CD4-positive, CD25-positive, alpha-beta regulatory T cell (primary cell): ENCODE measurements around the gene HIVEP3. TPM values are rescaled to one million over a fixed set of nuclear protein-coding genes. Genes with fewer than 3 reads are reported as not detected.

ENCODE experiments used
- ATAC-seq, 2 donors: fragments of 150-1000 bp; cut with Tn5 transposase; one replicate each; pipeline ENCODE4 v1.10.0; 2021; ENCODE audit warnings: low read depth in 2 of 2, moderate number of reproducible peaks in 2 of 2, moderate library complexity in 1 of 2
- DNase-seq, 3 donors: peaks; one replicate each; pipeline versions ENCODE4 v3.0.0 to v3.0.0-alpha.2; 2012 to 2022; ENCODE audit warnings: mixed read lengths in 1 of 3
- H3K27ac ChIP-seq: one replicate; pipeline ENCODE4 v1.7.0; 2013; ENCODE audit warnings: mild to moderate bottlenecking, low read length; ENCODE audit not compliant: insufficient read depth, poor library complexity, severe bottlenecking
- H3K27me3 ChIP-seq: one replicate; pipeline ENCODE4 v1.7.0; 2013; ENCODE audit warnings: low read length; ENCODE audit not compliant: control insufficient read depth, insufficient read depth
- H3K36me3 ChIP-seq: one replicate; pipeline ENCODE4 v1.7.0; 2013; ENCODE audit warnings: mild to moderate bottlenecking, low read length, moderate library complexity; ENCODE audit not compliant: control insufficient read depth, insufficient read depth
- H3K4me1 ChIP-seq: 2 replicates; pipeline ENCODE4 v1.7.0; 2013; ENCODE audit warnings: mild to moderate bottlenecking, low read length; ENCODE audit not compliant: insufficient read depth, control insufficient read depth, poor library complexity, severe bottlenecking
- H3K4me3 ChIP-seq: one replicate; pipeline ENCODE4 v1.7.0; 2013; ENCODE audit warnings: low read depth, mild to moderate bottlenecking, low read length, moderate library complexity
- H3K9me3 ChIP-seq, 2 experiments: 1 replicate in 1 of 2; 2 replicates in 1 of 2; pipeline ENCODE4 v1.7.0; 2013; ENCODE audit warnings: low read length in 2 of 2, mild to moderate bottlenecking in 1 of 2, moderate library complexity in 1 of 2; ENCODE audit not compliant: control insufficient read depth in 2 of 2
- H3K27ac Mint-ChIP-seq, 3 donors: one replicate each; pipeline ENCODE4 v1.8.0; 2020 to 2022; ENCODE audit warnings: mild to moderate bottlenecking in 3 of 3, mixed read lengths in 3 of 3, moderate library complexity in 2 of 3
- H3K27me3 Mint-ChIP-seq: one replicate; pipeline ENCODE4 v1.8.0; 2022; ENCODE audit warnings: mild to moderate bottlenecking, mixed read lengths
- H3K36me3 Mint-ChIP-seq: one replicate; pipeline ENCODE4 v1.8.0; 2020; ENCODE audit warnings: mixed read lengths
- H3K4me1 Mint-ChIP-seq, 4 donors: one replicate each; pipeline ENCODE4 v1.8.0; 2020 to 2022; ENCODE audit warnings: mixed read lengths in 4 of 4, mild to moderate bottlenecking in 1 of 4
- H3K4me3 Mint-ChIP-seq, 4 donors: one replicate each; pipeline ENCODE4 v1.8.0; 2020 to 2022; ENCODE audit warnings: mild to moderate bottlenecking in 4 of 4, mixed read lengths in 4 of 4, moderate library complexity in 3 of 4
- H3K9me3 Mint-ChIP-seq, 7 donors: one replicate each; pipeline ENCODE4 v1.8.0; 2020 to 2022; ENCODE audit warnings: mixed read lengths in 7 of 7, mild to moderate bottlenecking in 3 of 7, moderate library complexity in 2 of 7
- polyA plus RNA-seq, 4 donors: library from polyadenylated mRNA; unstranded; fragments of 300-500 nt; fragmentation: Illumina TruSeq; gene quantifications; one replicate each; pipeline ENCODE4 v1.2.3, GENCODE V29; 2021
- total RNA-seq: library from RNA; stranded (reverse); gene quantifications from one replicate; pipeline ENCODE4 v1.2.3, GENCODE V29; 2022

HIVEP3 gene
- total and polyA plus RNA-seq, 5 donors from 2014 or later = 3.9 to 17.2 (median 7.5) TPM

- H3K27me3 ChIP-seq = no peaks in the 10 kb centered on the region
- no peak overlapping the region for H3K4me3 Mint-ChIP-seq
- DNase-seq = no peak
- H3K9me3 Mint-ChIP-seq = no peaks in the 10 kb centered on the region
- no peaks in the 10 kb centered on the region for H3K36me3 ChIP-seq
- no peaks in the 10 kb centered on the region for H3K9me3 ChIP-seq
- H3K4me3 ChIP-seq = no peak overlapping the region
- H3K27ac Mint-ChIP-seq = no peak overlapping the region
- peaks cover 20% of the 10 kb centered on the region for H3K4me1 ChIP-seq
- H3K27me3 Mint-ChIP-seq = no peaks in the 10 kb centered on the region
- ATAC-seq = no peak
- no peak overlapping the region for H3K27ac ChIP-seq
- no peaks in the 10 kb centered on the region for H3K36me3 Mint-ChIP-seq
- peaks cover 8 to 38% (median 26%) of the 10 kb centered on the region in 4 donors for H3K4me1 Mint-ChIP-seq
Measured at GRCh38 chr1:41689139-41689538, 229.6 kb downstream of the HIVEP3 start.

- Mint-ChIP-seq H3K9me3 (no peaks in the 10 kb centered on the region), H3K36me3 (no peaks in the 10 kb centered on the region), H3K27ac (peak overlapping the region in 1 of 3 donors; percentile 76), H3K27me3 (no peaks in the 10 kb centered on the region), H3K4me1 (peaks cover 18 to 58% (median 42%) of the 10 kb centered on the region in 4 donors), H3K4me3 (no peak overlapping the region)
- no peaks in the 10 kb centered on the region for H3K27me3 ChIP-seq
- ATAC-seq (no peak), DNase-seq (peak in 1 of 3 donors; percentile 20)
- H3K27ac ChIP-seq = no peak overlapping the region
- H3K4me3 ChIP-seq = no peak overlapping the region
- H3K9me3 ChIP-seq = no peaks in the 10 kb centered on the region
- H3K4me1 ChIP-seq = peaks cover 41% of the 10 kb centered on the region
- H3K36me3 ChIP-seq = no peaks in the 10 kb centered on the region
Measured at GRCh38 chr1:41687007-41687406, 231.7 kb downstream of the HIVEP3 start.

- Mint-ChIP-seq H3K27me3 (no peaks in the 10 kb centered on the region), H3K36me3 (no peaks in the 10 kb centered on the region), H3K27ac (peak overlapping the region in 2 of 3 donors; percentile 59 to 81), H3K9me3 (no peaks in the 10 kb centered on the region), H3K4me1 (peaks cover 18 to 65% (median 43%) of the 10 kb centered on the region in 4 donors), H3K4me3 (peak overlapping the region in 3 of 4 donors; percentile 46 to 68 (median 47))
- peak in 1 of 3 donors; percentile 73 for DNase-seq
- Histone ChIP-seq H3K9me3 (no peaks in the 10 kb centered on the region), H3K4me3 (peak overlapping the region; percentile 13), H3K36me3 (no peaks in the 10 kb centered on the region), H3K27ac (no peak overlapping the region), H3K27me3 (no peaks in the 10 kb centered on the region), H3K4me1 (peaks cover 38% of the 10 kb centered on the region)
- ATAC-seq = peak; percentile 62 to 71
Measured at GRCh38 chr1:41683681-41684500, 234.8 kb downstream of the HIVEP3 start.

- DNase-seq (peak in 1 of 3 donors; percentile 54), ATAC-seq (no peak)
- no peaks in the 10 kb centered on the region for H3K36me3 ChIP-seq
- peak overlapping the region in 3 of 4 donors; percentile 4 to 68 (median 47) for H3K4me3 Mint-ChIP-seq
- H3K36me3 Mint-ChIP-seq = no peaks in the 10 kb centered on the region
- no peaks in the 10 kb centered on the region for H3K27me3 ChIP-seq
- H3K27ac ChIP-seq = no peak overlapping the region
- peaks cover 18 to 74% (median 49%) of the 10 kb centered on the region in 4 donors for H3K4me1 Mint-ChIP-seq
- H3K4me1 ChIP-seq = peaks cover 47% of the 10 kb centered on the region
- peak overlapping the region; percentile 21 for H3K4me3 ChIP-seq
- H3K27me3 Mint-ChIP-seq = no peaks in the 10 kb centered on the region
- no peaks in the 10 kb centered on the region for H3K9me3 ChIP-seq
- no peaks in the 10 kb centered on the region for H3K9me3 Mint-ChIP-seq
- H3K27ac Mint-ChIP-seq = peak overlapping the region in 2 of 3 donors; percentile 0 to 59
Measured at GRCh38 chr1:41682845-41683625, 235.7 kb downstream of the HIVEP3 start.

- H3K27ac ChIP-seq = no peak overlapping the region
- peaks cover 48% of the 10 kb centered on the region for H3K4me1 ChIP-seq
- Mint-ChIP-seq H3K9me3 (no peaks in the 10 kb centered on the region), H3K27ac (no peak overlapping the region), H3K27me3 (no peaks in the 10 kb centered on the region), H3K36me3 (no peaks in the 10 kb centered on the region), H3K4me1 (peaks cover 18 to 73% (median 50%) of the 10 kb centered on the region in 4 donors), H3K4me3 (no peak overlapping the region)
- ATAC-seq = no peak
- no peak for DNase-seq
- no peak overlapping the region for H3K4me3 ChIP-seq
- no peaks in the 10 kb centered on the region for H3K9me3 ChIP-seq
- H3K27me3 ChIP-seq = no peaks in the 10 kb centered on the region
- no peaks in the 10 kb centered on the region for H3K36me3 ChIP-seq
Measured at GRCh38 chr1:41682149-41682548, 236.6 kb downstream of the HIVEP3 start.

GRCh38 chr1:41681331-41682098 is 237.2 kb downstream of the HIVEP3 start:
- Histone ChIP-seq H3K9me3 (no peaks in the 10 kb centered on the region), H3K27ac (no peak overlapping the region), H3K36me3 (no peaks in the 10 kb centered on the region), H3K27me3 (no peaks in the 10 kb centered on the region), H3K4me1 (peaks cover 48% of the 10 kb centered on the region), H3K4me3 (no peak overlapping the region)
- H3K27me3 Mint-ChIP-seq = no peaks in the 10 kb centered on the region
- H3K36me3 Mint-ChIP-seq = no peaks in the 10 kb centered on the region
- no peak for ATAC-seq
- peak overlapping the region in 2 of 3 donors; percentile 33 to 38 for H3K27ac Mint-ChIP-seq
- DNase-seq = no peak
- H3K9me3 Mint-ChIP-seq = no peaks in the 10 kb centered on the region
- H3K4me3 Mint-ChIP-seq = no peak overlapping the region
- H3K4me1 Mint-ChIP-seq = peaks cover 18 to 70% (median 52%) of the 10 kb centered on the region in 4 donors

- no peak for ATAC-seq
Measured at GRCh38 chr1:41679994-41680393, 238.7 kb downstream of the HIVEP3 start.

More at GRCh38 chr1:41679994-41680393, 238.7 kb downstream of the HIVEP3 start:
- H3K27ac ChIP-seq = no peak overlapping the region
- Mint-ChIP-seq H3K27me3 (no peaks in the 10 kb centered on the region), H3K4me3 (peak overlapping the region in 1 of 4 donors; percentile 50), H3K27ac (no peak overlapping the region), H3K9me3 (no peaks in the 10 kb centered on the region), H3K36me3 (no peaks in the 10 kb centered on the region), H3K4me1 (peaks cover 21 to 73% (median 52%) of the 10 kb centered on the region in 4 donors)
- no peaks in the 10 kb centered on the region for H3K27me3 ChIP-seq
- no peak for DNase-seq
- H3K4me3 ChIP-seq = no peak overlapping the region
- no peaks in the 10 kb centered on the region for H3K9me3 ChIP-seq
- peaks cover 51% of the 10 kb centered on the region for H3K4me1 ChIP-seq
- H3K36me3 ChIP-seq = no peaks in the 10 kb centered on the region
